GM21381 (cell line): ENCODE measurements around the gene MYCN.
A peak's percentile ranks its signal among the peaks of the same experiment; 100 is the strongest.
"Not testable (repeated sequence)": the region's sequence is repeated elsewhere in the genome, so short reads cannot be mapped to it uniquely, and the experiment has no call there.

ENCODE experiments used
- ATAC-seq: cut with Tn5 transposase; IDR thresholded peaks from one replicate; pipeline ENCODE4 v1.9.1; 2021; ENCODE audit warnings: mild to moderate bottlenecking, moderate library complexity; ENCODE audit not compliant: unreplicated experiment

Gene MYCN

DNA sequence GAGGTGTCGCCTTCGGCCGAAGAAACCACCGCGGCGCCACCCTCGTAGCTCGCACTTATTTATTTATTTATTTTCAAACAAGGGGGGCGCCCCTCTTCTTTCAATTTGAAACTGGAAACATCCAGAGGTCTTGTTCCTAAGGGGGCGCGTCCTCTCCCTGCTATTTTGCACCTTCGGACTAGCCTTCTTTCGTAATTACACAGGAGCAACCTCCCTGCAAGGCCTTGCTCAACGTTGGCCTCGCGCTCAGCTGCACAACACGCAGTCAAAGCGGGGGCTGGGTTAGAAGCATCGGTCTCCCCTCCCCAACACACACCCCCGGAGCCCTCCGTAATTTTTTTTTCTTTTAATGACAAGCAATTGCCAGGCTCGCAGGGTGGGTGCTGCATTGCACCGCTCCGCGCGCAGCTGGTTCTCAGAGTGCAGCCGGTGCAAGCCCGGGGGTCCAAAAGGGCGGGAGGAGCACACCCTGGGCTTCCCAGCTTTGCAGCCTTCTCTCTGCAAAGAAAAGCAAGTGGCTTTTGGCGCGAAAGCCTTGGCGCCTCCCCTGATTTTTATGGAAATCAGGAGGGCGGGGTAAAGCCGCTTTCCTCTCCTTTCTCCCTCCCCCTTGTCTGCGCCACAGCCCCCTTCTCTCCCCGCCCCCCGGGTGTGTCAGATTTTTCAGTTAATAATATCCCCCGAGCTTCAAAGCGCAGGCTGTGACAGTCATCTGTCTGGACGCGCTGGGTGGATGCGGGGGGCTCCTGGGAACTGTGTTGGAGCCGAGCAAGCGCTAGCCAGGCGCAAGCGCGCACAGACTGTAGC lies at the start of gene MYCN:
Gene MYCN (plus strand): TSS at position 697 of the 807 bp plus-strand sequence. CDS start 1,515 bp downstream, outside the sequence.
- ATAC-seq, result peak; percentile 24

DNA sequence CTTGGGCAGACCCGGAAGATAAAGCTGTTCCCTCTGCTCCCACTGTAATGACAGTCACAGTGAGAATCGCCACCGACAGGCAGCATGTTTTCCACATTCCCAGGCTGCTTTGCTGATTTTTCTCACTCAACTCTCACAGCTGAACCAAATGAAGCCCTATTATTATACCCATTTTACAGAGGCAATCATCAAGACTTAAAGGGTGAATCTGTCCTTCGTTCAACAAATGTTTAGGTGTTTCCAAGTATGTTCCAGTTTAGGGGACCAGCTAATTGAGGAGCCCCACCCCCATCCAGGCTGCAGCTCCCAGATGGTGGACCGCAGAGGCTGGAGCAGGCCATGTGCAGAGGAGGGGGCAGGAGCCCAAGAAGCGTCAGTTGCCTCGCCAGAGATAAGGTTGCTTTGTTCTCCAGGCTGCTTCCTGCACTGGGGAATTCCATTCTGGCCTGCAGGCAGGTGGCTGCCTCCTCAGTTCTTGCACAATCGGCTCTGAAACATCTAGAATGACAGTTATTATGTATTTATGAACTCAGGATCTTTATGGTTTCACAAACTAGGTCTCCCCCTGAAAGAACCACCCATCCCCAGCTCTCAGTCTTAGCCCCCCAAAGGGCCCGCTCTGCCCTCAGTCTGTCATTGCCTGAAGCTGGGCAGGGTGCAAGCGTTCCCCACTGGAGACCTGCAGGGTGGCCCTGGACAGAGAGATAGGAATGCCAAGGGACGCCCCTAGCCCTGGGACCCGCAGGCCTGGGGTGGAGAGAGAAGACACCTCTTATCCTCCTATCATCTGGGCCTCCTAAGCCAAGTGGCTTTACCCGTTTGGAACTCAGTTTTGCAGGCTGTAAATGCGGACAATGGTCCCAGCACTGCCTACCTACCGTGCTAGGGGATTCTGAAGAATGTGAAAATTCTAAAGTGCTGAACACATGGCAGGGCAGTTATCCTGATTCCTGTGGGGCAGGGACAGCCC lies 49.1 kb upstream of the MYCN start:
- ATAC-seq, result no peak

DNA sequence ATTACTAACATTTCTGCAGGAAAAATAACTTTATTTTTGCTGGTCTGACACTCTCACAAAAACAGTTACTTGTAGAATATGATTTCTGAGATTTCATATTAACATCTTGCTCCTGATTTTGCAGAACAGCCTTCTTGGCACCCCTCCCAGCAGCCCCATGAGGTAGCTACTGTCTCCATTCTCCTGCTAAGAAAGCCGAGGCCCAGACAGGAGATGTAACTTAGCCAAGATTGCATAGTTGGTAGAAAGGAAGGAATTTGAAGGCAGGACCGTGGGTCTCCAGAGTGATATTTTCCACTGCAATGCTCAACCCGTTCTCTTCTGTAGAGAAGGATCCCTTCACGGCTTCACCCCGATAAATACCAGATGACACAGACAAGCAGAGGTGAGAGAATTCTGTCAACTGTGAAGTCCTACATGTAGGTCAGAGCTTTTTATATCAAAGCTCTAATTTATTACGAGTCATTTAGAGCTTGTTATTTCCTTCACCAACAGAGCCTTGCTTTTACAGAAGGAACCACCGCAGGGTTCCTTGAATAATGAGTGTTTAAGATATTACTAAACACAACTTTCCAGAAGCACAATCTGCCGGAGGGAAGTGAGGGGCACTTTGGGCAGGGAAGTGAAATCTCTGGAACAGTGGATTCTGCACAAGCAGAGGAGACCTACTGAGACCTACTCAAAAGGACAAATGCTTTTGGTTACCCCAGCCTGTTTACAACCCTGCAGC lies 48.0 kb upstream of the MYCN start:
- ATAC-seq, result no peak

DNA sequence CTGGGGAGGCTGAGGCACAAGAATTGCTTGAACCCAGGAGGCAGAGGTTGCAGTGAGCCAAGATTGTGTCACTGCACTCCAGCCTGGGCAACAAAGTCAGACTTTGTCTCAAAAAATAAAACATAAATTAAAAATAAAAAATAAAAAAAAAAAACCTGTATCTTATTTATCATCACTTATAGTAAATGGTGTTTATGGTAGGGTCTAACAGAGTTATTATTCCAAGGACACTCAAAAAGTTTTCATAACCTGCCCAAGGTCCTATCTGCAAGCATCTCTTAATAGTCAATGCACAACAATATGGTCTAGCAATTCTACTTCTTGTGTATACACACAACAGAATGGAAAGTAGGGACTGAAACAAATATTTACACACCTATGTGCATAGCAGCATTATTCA lies 47.3 kb upstream of the MYCN start:
- no peak for ATAC-seq

DNA sequence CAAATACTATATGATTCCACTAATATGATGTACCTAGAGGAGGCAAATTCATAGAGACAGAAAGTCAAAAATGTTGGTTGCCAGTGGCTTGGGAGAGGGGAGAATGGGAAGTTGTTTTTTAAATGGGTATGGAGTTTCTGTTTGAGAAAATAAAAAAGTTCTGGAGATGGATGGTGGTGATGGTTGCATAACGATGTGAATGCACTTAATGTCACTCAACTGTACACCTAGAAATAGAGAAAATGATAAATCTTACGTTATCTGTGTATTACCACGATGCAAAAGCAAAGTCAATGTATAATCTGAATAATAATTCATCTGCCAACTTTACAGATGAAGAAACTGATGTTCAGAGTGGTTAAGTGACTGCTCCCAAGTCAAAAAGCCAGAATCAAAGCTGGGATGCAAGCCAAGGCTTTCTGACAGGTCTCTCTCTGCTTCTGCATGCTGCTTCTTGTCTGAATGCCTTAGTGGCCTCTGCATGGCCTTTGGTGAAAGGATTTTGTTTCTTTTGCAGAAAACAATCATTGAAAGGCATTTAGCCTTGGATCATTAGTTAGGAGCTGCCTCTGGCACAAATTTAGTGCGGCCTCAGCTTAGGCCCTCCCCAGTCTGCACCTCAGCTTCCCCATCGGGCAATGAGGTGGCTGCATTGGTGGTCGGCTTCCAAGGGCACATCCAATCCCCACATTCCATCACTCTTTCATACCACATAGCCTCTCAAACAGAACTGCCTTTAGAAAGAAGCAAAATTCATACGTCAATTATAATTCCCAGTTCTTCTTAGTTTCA lies 46.5 kb upstream of the MYCN start:
- no peak for ATAC-seq

DNA sequence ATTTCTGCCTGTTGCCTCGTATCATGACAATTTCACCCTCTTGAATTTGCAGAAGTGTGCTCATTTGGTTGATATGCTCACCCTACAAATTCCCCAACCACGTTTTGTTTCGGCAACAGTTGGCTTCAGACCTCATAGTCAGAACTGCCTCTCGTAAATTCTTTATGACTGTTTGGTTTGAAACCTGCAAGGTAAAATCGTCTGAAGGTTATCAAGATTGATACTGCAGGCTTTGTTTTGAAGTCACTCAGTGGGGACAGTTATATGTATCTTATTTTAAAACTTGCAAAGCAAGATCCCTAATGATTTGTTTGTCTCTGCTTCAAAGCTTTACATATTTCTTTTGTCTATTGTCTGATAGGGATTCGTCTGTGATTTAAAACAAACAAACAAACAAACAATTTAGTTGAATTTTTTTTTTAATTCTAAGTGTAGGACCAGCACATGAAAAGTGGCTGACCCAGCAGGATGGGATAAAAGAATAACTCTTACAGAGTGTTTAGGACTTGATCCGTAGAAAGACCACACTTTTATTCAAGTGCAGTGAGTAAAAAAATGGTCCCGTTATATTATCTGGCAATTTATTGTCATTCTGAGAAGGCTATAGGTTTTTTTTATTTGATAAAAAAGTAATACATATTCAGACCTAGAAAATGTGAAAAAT lies 45.7 kb upstream of the MYCN start:
- ATAC-seq, result no peak

DNA sequence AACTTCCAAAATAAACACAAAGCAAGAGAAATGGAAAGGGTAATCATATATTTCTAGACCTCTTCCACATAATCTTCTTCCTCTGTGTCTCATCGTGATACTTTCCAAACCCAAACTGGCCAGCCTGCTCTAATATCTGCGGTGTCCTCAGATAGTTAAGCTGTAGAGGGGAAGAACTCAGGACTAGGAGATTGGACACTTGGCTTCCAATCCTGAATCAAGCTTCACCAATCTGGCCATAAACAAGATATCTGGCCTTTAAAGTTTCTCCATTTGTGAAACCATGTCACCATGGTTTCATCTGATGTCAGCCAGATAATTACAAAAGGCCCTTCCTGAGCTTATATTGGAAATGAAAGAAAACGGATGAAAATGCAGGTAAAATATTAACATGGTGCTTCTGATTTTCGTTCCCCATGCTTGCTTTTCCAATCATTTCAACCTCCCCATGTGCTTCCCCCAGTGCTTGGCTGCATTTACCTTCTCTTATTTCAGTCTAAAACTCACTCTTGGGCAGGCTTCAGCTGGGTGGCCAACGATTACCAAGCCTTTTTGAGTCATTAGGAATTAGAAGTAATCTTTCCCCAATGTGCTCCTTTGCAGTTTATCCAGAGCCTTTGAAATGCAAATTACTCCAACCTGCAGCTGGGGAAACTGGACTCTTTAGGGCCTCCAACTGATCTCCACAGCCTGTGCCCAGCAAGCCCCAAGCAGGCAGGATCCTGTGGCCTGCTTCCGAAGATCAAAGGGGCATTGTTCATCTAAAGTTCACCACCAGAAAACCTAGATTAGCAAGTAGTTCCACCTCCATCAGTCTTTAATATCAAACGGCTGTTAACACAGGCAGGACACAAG lies 44.5 kb upstream of the MYCN start:
- ATAC-seq, result no peak

DNA sequence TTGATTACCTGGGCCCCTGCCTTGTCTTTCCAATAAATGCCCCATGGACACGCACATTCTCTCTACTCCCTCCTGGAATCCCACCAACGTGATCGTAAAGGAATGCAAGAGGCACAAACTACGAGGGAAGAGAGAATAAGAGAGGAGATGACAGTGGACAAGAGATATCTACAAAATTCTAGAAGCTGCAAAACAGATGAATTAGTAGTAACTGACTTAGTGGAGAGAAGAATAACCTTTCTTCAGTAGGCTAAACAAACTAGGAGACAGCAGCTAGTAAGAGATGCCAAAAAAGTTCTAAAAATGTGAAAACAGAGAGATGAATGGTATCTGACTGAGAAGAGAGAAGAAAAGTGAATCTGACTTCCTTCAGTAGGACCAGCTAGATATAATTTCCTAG lies 43.5 kb upstream of the MYCN start:
- ATAC-seq, result no peak

DNA sequence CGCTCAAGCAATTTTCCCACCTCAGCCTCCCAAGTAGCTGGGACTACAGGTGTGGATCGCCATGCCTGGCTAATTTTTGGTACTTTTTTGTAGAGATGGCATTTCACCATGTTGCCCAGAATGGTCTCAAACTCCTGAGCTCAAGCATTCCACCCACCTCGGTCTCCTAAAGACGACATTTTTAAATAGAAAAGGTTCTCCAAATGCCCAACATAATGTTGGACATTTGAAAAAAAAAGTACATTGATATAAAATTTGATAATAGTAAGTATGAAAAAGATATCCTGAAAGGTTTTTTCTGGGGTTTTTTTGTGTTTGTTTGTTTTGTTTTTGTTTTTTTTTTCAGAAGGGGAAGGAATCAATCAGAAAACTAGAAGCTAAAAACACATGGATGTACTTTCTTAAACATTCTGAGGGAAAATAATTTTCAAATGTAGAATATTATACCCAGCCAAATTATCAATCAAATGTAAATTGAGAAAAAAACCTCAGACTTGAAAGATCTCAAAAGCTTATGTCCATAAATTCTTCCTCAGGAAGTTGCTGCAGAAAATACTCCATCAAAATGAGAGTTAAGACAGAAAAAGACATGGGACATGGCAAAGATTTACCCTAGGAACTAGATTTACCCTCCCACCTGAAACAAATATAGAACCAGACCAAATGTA lies 42.8 kb upstream of the MYCN start:
- ATAC-seq, result no peak

DNA sequence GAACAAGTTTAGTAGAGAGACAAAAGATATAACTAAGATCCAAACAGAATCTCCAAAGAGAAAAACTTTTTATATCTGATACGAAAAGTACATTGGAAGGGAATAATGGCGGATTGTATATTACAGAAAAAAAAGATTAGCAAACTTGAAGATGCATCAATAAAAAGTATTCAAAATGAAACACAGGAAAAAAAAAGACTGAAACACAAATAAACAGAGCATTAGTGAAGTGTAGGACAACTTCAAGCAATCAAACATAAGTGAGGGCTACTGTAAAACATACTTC lies 41.1 kb upstream of the MYCN start:
- ATAC-seq, result no peak

DNA sequence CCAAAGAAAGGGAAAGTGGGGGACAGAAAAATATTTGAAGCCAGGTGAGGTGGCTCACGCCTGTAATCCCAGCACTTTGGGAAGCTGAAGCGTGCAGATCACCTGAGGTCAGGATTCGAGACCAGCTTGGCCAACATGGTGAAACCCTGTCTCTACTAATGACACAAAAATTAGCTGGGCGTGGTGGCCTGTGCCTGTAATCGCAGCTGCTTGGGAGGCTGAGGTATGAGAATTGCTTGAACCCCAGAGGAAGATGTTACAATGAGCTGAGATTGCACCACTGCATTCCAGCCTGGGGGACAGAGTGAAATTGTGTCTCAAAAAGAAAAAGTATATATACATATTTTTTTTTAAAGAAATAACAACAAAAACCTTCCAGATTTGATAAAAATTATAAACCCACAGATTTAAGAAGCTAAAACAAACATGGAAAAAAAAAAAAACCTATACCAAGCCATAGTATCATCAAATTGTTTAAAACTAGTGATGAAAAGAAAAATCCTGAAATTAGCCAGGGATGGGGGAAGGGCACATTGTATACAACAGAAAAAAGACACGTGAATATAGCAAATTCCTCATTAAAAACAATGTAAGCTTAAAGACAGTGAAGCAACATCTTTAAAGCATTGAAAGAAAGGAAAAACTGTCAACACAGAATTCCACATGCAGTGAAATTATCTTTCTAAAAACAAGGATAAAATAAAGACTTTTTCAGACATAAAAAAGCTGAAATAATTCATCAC lies 40.4 kb upstream of the MYCN start:
- no peak for ATAC-seq

DNA sequence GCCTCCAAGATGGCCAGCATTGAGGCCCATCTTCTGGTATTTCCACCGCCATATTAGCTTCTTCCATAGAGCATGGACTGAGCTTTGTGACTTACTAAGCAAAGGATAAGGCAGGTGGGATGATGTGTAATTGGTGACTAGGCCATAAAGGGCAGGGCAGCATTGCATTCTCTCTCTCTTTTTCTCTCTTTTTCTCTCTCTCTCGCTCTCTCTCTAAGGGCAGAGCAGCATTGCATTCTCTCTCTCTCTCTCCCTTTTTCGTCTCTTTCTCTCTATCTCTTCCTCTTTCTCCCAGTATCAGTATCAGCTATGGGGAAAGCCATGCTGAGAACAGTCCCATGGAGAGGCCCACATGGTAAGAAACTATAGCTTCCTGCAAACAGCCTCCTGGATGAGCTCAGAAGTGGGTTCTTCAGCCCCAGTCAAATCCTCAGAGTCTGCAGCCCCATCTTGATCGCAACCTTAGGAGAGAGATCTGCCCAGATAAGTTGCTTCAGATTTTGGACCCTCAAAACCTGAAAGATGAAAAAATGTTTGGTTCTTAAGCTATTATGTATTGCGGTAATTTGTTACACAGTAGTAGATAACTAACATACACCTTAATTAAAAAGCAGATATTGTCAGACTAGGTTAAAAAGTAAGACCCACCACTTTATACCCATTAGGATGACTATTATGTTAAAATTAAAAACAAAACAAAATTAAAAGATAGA lies 39.1 kb upstream of the MYCN start:
- no peak for ATAC-seq

DNA sequence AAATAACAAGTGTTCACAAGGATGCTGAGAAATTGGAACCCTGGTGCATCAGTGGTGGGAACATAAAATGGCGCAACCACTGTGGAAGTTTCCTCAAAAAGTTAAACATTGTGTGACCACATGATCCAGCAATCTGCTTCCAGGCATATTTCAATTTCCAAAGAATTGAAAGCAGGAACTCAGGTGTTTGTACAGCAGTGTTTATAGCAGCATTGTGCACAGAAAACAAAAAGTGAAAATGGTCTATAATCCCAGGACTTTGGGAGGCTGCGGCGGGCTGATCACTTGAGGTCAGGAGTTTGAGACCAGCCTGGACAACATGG lies 38.6 kb upstream of the MYCN start:
- ATAC-seq, result no peak

DNA sequence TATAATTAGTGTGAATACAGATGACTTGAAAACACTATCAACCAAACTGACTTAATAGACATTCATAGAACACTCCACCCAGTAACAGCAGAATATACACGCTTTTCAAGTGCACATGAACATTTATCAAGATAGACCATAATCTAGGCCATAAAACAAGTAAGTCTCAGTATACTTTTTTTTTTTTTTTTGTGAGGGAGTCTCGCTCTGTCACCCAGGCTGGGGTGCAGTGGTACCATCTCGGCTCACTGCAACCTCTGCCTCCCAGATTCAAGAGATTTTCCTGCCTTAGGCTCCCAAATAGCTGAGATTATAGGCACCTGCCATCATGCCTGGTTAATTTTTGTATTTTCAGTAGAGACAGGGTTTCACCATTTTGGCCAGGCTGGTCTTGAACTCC lies 36.4 kb upstream of the MYCN start:
- ATAC-seq, result not testable (repeated sequence)

DNA sequence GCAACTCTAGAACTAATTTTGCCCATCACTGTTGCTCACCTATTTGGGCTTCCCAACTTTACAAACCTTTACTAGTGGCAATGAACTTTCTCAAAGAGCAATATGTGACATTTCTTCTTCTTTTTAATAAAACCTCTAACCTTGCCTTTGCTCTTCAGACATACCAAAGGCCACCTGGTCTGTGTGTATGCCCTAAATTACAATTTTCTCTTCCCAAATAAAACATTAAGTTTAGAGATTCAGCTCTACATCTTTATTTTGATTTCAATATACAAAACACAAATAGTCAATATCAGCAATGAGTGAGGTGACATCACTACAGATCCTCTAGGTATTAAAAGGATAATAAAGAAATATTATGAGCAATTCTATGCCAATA lies 35.1 kb upstream of the MYCN start:
- no peak for ATAC-seq

DNA sequence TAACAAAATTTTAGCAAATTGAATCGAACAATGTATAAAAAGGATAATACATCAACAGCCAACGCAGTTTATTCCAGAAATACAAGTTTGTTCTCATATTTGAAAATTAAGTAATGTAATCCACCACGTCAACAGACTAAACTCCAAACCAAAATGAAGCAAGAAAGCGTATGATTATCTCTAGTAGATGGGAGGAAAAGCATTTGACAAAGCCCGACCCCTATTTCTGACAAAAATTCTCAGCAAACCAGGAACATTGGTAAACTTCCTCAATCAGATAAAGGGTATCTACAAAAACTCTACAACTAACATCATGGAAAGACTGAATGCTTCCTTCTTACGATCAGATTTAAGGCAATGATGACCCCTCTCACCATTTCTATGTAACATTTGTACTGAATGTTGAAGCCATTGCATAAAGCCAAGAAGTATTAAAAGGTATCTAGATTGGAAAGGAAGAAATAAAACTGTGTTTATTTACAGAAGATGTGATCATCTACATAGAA lies 34.3 kb upstream of the MYCN start:
- no peak for ATAC-seq

DNA sequence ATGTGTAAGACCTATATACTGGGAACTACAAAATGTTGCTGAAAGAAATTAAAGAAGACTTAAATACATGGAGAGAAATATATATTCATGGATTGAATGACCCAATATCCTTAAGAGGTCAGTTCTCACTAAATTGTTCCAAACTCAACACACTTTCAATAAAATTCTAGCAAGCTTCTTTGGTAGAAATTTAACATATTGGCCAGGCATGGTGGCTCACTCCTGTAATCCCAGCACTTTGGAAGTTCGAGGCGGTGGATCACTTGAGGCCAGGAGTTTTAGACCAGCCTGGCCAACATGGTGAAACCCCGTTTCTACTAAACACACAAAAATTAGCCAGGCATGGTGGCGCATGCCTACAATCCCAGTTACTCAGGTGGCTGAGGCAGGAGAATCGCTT lies 33.6 kb upstream of the MYCN start:
- no peak for ATAC-seq
